GM10248 (cell line): ENCODE data around the gene CST4.
"Not testable (repeated sequence)": the region's sequence is repeated elsewhere in the genome, so short reads cannot be mapped to it uniquely, and the experiment has no call there.

Experiments used
- CTCF ChIA-PET: fragments of 300-600 bp; sonication (Branson Sonifier 250); formaldehyde crosslinking; extraction: SDS; loops from one replicate; lab custom pipeline; 2021; ENCODE audit warnings: antibody characterized with exemption; lab: Yijun Ruan, JAX
- POLR2A ChIA-PET: fragments of 350-650 bp; sonication (Branson Sonifier 250); formaldehyde crosslinking; extraction: SDS; loops from one replicate; lab custom pipeline; 2020; ENCODE audit warnings: antibody characterized with exemption; lab: Yijun Ruan, JAX
- DNase-seq: peaks from one replicate; pipeline ENCODE4 v3.0.0; 2012; ENCODE audit errors: extremely low spot score
- CTCF ChIP-seq: IDR thresholded peaks from 2 replicates; pipeline ENCODE4 v1.5.1; 2012; ENCODE audit warnings: mild to moderate bottlenecking, low read depth; ENCODE audit errors: extremely low read depth, missing control alignments, control extremely low read depth

The CST4 gene

GRCh38 chr20:23659989-23660837 lies 28.6 kb downstream of the CST4 start:
- no peak for TF ChIP-seq CTCF
- POLR2A ChIA-PET = no interaction called here
- no peak for DNase-seq
- CTCF ChIA-PET = interaction anchor here (0.8 to 1.3 kb wide), 2 partner anchors 12 to 218 kb away, joined by 3 to 4 read pairs; no protein-coding TSS in a partner anchor

GRCh38 chr20:23659610-23659988 lies 29.2 kb downstream of the CST4 start:
- POLR2A ChIA-PET, DNase-seq, CTCF ChIA-PET: not testable (repeated sequence)

- no peak for TF ChIP-seq CTCF
- CTCF ChIA-PET = interaction anchor here (1.0 kb wide), 1 partner anchor 9 kb away, joined by 3 read pairs; no protein-coding TSS in a partner anchor
- POLR2A ChIA-PET = no interaction called here
Observed at GRCh38 chr20:23658989-23659609, 29.7 kb downstream of the CST4 start.

GRCh38 chr20:23658336-23658735 lies 30.5 kb downstream of the CST4 start:
- POLR2A ChIA-PET = no interaction called here
- CTCF ChIA-PET = interaction anchor here (1.0 kb wide), 1 partner anchor 10 kb away, joined by 3 read pairs; no protein-coding TSS in a partner anchor
- DNase-seq = no peak
- TF ChIP-seq CTCF = no peak

More at GRCh38 chr20:23658989-23659609, 29.7 kb downstream of the CST4 start:
- no peak for DNase-seq

- POLR2A ChIA-PET = no interaction called here
- no peak for DNase-seq
Observed at GRCh38 chr20:23657202-23657601, 31.6 kb downstream of the CST4 start.

GRCh38 chr20:23656372-23656771 lies 32.5 kb downstream of the CST4 start:
- DNase-seq = no peak
- no peak for TF ChIP-seq CTCF
- ChIA-PET POLR2A (no interaction called here), CTCF (no interaction called here)

More at GRCh38 chr20:23657202-23657601, 31.6 kb downstream of the CST4 start:
- CTCF ChIA-PET = no interaction called here
- TF ChIP-seq CTCF = no peak

GRCh38 chr20:23655491-23656211 lies 33.2 kb downstream of the CST4 start:
- TF ChIP-seq CTCF = no peak
- no peak for DNase-seq
- POLR2A ChIA-PET = no interaction called here
- CTCF ChIA-PET = no interaction called here
